GM18511 (cell line): Measurements from ENCODE around the gene FAM83D.
A peak's percentile ranks its signal among the peaks of the same experiment; 100 is the strongest.
"Not testable (repeated sequence)": the region's sequence is repeated elsewhere in the genome, so short reads cannot be mapped to it uniquely, and the experiment has no call there.

Experiments used
- ATAC-seq: cut with Tn5 transposase; IDR thresholded peaks from one replicate; pipeline ENCODE4 v1.9.1; 2021; ENCODE audit warnings: mild to moderate bottlenecking, moderate library complexity; ENCODE audit not compliant: unreplicated experiment

Gene FAM83D

DNA sequence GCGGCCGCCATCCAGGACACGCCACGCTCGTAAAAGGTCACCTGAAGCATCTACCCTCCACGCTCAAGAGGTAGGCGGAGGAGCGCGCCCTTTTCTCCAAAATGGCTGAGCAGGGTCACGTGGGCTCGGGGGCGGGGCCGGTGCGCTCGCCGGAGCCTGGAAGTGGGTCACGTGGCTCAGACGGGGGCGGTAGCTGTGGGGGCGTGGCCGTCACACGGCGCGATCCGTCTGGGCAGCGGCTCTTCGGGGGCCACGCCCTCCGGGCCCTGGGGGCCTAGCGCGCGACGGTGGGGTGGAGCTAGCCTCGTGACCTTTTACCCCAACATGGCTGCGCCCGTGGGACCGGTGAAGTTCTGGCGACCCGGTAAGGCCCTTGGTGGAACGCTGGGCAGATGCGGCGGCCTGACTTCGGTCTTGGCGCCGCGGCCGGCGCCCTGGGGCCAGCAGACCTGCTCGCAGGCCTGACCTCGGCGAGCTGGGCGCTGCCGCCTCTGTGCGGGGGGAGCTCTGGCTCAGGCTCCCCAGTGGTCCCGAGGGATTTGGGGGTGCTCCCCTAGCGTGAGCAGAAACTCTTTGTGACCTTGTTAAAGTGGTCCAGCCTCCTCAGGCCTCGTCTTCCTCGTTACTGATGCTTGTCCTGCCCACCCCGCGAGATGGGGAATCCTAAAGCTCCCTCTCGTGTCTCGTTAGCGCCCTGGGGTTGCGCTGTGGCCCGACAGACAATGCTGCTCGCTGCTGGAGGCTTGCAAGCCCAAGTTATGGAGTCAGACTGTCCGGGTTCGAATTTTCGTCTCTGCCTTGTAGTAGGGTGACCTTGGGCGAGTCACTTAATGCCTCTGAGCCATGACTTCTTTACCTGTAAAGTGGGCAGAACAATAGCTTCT, 36.1 kb downstream of the FAM83D start, which contains the start of gene DHX35:
DHX35 (plus strand) TSS at position 301 of the 884 bp plus-strand sequence; CDS start at position 325, 24 bp downstream.
- ATAC-seq = peak; percentile 96

DNA sequence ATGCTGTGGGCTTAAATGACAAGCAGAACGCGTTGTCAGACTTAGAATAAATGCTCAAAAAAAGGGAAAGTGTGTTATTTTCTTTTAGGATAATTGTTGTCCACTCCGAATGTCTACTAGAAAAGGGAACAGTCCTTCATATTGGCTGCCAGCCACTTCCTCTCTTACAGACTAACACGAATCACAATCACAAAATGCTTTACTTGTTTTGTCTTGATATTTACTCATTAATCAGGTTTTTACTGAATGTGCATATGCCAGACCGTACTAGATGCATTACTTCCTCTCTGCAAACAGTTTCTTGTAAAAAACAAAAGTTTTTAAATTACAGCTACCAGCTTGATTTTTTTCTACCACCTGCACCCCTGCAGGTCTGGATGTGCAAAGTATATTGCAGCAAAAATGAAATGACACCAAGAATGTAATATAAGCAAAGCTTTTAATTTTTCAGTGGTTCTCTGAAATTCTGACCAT, 36.7 kb downstream of the FAM83D start:
- no peak for ATAC-seq

DNA sequence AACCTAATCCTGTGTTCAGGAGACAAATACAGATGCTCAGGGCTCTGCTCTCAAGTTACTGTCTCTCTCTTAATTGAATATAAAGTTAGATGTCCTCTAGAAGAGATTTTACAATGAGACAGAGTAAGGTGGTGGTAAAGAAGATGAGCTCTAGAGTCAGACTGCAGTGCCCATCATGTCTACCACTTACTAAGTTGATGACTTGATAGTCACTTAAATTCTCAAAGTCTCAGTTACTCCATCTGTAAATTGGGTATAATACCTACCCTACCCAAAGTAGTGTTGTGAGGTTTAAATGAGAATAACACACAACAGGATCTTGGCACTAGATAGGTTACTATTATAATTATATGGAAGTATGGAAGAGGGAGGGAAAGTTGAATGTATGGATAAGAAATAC, 37.5 kb downstream of the FAM83D start:
- ATAC-seq = no peak

DNA sequence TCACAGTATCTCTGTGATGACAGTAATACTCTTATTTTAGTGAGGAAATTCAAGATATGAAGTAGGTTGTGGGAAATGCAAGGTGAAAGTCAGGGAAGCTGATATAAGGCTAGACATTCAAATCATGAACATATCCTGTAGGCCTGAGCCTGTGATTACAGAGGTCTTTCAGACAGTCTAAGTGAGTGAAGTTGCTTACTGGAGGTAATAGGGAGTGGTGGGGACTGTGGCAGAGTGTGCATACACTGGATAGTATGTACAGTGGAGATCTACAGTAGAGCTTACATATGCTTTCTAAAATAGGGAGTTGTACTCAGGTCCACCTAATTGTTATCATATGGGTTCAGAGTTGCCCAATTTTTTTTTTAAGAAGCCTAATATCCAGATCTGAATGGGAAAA, 39.0 kb downstream of the FAM83D start:
- ATAC-seq = no peak

DNA sequence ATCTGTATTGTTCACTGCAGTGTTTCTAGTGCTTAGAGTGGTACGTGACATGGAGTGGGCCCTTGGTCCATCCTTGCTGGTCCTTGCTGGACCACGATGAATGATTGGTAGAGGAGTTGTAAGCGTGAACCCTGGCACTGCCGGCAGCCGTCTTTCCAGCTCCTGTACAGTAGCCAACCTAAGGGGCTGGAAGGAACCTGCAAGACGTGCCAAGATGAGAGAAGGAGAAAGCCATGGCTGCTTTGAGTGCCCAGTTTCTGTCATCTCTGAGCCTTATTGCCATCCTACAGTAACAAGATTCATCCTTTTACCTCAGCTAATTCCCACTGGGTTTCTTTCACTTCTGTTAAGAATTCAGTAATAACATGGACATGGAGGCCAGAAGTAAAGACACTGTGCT, 41.9 kb downstream of the FAM83D start:
- no peak for ATAC-seq

DNA sequence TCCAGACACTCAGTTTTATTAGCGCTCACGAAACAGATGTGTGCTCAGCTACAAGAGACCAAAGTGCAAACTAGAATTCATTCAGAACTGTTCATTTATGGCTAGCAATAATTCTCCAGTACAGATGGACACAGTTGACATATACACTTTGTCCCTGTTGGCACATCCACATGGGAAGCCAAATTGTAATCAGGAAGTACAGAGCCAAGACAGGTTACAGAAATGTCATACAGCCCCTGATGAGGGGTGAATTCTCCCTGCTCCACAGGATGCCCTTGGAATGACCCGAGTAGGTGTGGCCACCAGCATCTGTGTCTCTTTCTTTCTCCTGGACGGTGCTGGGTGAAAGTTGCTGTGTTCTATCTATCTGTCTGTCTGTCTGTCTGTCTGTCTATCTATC, 43.5 kb downstream of the FAM83D start:
- ATAC-seq = no peak

DNA sequence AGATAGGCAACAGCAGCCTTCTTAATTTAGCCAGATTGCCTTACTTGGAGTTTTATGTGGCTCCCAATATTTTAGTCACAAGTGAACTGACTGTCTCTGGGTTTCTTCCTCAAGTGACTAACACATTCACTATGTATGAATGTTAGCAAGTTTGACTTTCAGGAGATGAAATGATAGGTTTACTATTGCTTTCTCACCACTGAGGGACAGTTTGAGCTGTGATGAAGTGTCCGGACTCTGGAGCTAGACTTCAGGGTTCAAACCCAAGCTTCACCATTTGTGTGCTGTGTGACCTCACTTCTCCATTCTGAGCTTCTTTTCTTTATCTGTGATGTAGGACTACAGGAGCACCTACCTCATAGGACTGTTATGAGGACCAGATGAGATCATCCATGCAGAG, 44.1 kb downstream of the FAM83D start:
- no peak for ATAC-seq

DNA sequence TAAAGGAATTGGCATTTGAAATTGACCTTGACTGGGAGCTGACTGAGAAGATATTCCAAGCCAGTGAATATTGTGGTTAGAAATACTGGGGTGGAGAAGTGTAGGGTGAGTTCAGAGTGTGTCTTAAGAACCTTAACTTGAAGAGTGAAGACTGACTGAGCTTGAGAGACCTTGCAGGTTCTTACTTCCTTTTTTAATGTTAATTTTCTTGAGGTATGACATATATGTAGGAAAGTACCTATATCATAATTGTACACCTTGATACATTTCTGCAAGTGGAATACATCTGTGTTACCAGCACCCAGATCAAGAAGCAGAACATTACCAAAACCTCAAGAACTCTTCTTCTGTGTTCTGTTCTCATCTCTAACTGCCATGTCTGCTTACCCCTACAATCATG, 46.9 kb downstream of the FAM83D start:
- ATAC-seq = no peak

DNA sequence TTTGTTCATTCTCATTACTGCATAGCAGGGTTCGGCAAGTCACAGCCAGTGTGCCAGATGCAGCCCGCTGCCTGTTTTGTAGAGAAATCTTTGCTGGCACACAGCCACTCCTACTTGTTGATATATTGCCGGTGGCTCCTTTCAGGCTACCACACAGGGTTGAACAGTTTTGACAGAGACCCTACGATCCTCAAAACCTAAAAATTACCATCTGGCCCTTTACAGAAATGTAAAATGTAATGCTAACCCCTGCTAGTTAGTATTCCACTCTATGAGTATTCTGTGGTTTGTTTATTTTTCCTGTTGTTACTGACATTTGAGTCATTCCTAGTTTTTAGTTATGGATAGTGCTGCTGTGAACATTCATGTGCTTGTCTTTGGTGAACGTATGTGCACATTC, 47.4 kb downstream of the FAM83D start:
- no peak for ATAC-seq

DNA sequence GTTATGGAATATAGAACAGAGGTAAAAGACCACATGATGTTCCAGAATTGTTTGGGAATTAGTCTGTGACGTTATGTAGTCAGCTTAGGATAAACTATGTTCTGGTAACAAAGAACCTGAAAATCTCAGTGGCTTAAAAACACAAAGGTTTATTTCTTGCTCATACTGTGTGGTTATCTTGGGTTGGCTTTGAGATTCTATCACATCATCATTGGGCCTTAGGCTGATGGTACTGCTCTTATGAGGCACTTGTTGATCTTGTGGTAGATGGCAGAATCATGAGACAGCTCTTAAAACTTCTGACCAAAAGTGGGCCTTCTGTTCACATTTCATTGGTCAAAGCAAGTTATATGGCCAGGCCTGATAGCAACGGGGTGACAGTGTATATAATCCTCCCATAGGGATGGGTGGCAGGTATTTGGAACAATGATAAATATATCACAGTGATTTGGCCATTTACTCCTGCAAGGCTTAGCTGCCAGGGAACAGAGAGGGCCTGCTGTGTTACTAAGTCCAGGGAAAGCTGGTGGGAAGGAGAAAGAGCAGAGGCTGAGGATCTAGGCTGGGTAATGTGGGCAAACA, 49.4 kb downstream of the FAM83D start:
- ATAC-seq = no peak

DNA sequence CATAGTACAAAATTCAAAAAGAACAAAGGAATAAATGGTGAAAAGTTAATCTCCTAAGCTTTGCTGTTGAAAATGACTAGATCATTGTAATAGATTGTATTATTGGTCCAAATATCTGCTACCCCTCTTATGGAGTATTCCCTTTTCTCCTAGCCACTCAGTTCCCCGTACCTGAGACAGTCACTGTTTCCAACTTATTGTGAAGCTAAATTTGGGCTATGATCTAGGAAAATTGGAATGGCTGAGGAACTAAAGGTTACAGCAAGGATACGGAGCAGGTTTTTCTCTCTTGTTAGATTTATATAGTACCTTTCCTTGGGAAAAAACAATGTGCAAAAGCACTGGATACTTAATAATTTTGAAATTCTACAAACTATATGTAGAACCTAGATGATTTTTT, 53.2 kb downstream of the FAM83D start:
- no peak for ATAC-seq

DNA sequence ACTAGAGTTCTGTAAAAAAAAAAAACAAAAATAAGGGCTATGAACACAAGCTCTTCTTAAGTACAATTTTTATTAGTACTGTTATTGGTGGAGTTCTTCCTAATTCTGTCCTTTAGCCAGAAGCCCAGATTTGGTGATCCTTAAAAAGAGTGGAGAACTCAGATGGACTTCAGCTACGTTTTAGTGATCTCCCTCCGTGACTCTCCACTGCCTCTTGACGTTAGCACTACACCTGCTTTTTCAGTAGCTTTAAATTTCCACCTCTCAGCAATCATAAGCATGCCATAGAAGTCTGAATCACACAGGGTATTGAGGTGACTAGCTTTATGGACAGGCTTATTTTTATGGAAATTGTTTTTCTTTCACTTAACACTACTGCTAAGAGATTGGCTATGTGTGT, 53.6 kb downstream of the FAM83D start:
- no peak for ATAC-seq

DNA sequence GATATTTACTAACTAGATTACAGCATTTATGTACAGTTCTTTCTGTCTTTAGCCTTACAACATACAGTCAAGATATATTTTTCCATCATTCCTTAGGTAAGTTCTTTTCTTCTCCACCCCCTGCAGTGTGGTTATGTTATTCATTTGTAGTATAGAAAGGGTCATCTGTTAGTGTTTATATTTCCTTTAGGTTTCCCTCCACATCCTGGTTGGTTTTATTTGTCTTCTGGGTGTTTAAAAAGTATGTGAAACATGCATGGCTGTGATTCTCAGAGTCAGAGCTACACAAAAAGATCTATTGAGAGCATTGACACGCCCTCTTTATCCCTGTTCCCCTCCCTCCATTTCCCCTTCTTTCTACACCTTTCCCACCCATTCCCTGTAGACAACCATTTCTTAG, 56.1 kb downstream of the FAM83D start:
- no peak for ATAC-seq

DNA sequence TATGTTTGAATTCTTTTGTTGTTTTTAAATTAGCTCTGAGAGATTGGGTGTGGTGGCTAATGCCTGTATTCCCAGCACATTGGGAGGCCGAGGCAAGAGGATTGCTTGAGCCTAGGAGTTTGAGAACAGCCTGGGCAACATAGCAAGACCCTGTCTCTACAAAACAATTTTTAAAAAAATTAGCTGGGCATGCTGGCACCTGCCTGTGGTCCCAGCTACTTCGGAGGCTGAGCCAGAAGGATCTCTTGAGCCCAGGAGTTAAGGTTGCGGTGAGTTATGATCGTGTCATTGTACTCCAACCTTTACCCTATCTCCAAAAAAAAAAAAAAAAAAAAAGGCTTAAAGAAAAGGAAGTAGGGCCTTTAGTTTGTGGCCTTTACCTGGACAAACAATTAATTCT, 58.8 kb downstream of the FAM83D start:
- no peak for ATAC-seq

DNA sequence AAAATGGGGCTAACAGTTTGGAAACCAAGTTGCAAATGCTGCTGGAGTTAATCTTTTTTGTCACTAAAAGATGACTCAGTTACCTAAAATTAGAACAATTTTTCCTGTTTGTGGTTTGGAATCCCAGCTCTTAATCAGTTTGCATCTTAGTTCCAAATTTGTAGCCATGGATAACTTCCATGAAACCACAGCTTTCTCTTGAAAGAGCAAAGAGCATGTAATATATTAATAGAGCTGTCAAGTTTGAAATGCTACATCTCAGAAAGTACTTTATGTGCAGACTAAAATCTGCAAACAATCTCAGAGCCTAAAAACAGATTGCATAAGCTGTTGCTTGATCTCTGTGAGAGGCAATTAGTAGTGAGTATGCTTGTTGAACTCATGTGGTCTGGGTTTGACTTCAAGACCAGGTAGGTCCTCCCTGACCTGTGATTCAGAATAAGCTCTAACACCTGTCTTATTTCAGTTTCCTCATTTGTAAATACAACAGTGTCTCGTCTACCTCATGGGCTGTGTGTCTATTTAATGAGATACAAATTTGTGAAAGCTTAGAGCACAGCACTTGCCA, 59.5 kb downstream of the FAM83D start:
- no peak for ATAC-seq

DNA sequence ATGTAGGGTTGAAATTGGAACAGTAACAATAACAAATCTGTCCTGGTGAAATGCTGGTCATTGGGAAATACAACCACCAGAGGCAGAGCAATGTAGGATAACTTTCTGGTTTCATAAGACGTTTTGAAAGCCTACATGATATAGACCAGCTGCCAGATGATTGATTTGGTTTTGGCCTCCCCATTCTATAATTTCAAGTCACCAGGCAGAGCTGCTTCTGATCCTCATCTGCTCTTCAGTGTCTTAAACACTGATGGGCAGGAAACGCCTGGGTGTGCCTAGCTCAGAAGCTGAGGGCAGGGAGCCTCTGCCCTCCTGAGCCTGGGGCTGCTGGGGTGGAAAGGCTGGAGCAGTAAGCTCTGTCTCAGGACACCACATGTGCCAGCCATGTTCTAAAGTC, 60.4 kb downstream of the FAM83D start:
- no peak for ATAC-seq

DNA sequence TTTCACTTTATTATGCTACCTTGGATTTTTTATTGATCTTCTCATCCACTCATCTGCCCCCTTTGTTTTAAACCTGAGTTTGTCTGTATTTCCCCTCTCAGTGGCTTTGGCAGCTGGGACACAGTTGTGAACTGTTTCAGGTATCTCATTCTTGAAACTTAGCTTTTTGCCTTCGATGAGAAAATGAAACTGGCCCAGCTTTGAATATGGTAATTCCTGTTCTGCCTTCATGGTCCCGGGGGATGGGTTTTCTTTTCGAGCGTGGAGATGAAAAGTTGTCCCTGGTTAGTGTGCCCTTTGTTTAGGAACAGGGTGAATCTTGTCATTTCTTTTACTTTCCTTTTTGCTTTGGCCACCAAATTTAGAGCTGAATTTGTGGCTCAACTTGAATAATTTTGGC, 61.6 kb downstream of the FAM83D start:
- peak; percentile 83 for ATAC-seq

DNA sequence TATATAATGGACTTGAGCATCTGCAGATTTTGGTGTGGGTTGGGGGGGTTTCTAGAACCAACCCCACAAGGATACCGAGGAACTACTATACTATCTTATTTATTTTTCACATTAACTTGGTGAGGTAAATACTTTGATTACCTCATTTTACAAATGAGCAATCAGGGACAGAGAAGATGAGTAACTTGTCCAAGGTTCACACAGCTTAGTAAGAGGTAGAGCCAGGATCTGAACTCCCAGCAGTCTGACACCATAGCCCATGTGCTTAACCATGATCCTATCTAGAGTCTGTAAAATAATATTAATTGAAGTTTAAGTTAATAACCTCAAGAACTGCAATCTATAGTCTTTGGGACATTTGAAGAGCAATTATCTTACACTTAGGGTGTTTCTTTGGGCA, 64.5 kb downstream of the FAM83D start:
- no peak for ATAC-seq

DNA sequence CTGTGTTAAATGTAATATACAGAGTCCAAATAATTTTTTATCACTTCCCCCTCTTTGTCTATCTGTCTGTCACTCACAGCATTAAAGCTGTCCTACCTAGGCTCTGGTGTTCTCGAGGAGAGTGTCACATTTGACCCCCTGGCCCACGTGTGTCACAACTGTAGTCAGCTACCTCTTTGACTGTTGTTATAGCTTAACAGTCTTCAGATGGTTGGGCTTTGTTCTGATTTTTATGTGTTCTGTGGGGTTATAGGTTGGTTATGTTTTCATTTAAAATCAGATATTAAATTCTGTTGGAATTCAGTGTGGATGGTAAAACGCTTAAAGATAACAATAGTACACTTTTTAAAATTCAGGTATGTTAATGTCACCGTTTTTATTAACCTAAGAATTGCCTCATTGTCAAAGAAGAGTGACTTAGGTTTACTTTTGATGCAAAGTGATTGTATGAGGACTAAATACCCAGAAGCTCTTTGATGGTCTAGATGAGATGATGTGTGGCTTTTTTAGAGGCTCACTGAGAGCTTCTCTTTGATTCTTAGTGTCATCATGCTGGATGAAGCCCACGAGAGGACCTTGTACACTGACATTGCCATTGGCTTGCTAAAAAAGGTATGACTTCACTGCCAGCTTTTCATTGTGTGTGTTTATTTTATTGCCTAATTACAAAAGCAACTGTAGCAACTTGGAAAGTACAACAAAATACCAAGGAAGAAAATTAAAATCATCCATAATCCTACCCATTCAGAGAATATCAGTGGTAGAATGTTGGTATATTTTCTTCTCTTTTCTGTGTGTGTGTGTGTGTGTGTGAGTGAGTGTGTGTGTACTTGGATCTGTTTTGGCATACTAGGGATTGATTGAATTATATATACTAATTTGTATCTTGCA, 65.8 kb downstream of the FAM83D start:
- ATAC-seq = no peak

DNA sequence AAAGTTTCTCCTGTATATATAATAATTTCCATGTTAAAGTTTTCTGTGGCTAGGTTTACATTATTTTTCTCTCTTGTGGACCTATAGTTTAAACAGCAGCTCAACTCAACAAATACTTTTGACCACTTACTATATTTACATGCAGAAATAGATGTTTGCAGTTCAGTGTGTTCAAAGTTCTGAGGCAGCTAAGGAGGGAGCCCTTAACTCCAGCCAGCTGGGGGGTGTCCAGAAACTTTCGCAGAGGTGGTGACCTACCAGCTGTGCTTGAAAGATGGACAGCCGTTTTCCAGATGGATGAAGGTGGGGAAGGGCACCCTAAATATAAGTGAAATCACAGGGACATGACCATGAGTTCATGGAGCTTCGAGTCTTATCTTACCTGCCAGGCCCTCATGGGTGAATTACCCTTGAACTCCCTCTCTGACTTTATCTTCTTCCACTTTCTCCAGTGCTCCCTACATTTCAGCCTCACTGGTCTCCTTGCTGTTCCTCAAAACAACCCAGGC, 69.4 kb downstream of the FAM83D start:
- ATAC-seq = no peak

DNA sequence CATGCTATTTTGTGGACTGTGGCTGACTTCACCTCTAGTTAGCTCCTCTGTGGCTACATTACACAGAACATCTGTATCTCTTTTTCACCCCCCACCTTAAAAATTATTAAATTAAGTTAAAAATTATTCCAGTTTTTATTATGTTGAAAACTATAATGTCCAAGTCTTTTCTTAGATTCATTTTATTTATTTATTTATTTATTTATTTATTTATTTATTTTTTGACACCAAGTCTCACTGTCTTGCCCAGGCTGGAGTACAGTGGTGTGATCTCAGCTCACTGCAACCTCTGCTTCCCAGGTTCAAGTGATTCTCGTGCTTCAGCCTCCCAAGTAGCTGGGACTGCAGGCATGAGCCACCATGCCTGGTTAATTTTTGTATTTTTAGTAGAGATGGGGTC, 70.6 kb downstream of the FAM83D start:
- ATAC-seq = not testable (repeated sequence)
